ENCODE measurements around the gene MXI1.

MXI1 gene

GRCh38 chr10:110207011-110207804 is at the start of gene MXI1:
TSS of gene MXI1 (plus strand) at chr10:110207605. CDS start at chr10:110207809, 204 bp downstream.
- FAIRE-seq, result no peak

- no peak for FAIRE-seq
These were observed 49.1 kb upstream of the MXI1 start for GRCh38 chr10:110158051-110159005.

- FAIRE-seq, result no peak
These were observed 47.3 kb upstream of the MXI1 start for GRCh38 chr10:110160081-110160480.

- no peak for FAIRE-seq
These were observed 46.9 kb upstream of the MXI1 start for GRCh38 chr10:110160522-110160921.

GRCh38 chr10:110162741-110163145 is 44.7 kb upstream of the MXI1 start:
- no peak for FAIRE-seq

GRCh38 chr10:110163192-110163773 is 44.1 kb upstream of the MXI1 start:
- FAIRE-seq, result no peak

GRCh38 chr10:110163841-110164240 is 43.6 kb upstream of the MXI1 start:
- no peak for FAIRE-seq

GRCh38 chr10:110165239-110165638 is 42.2 kb upstream of the MXI1 start:
- no peak for FAIRE-seq

- no peak for FAIRE-seq
These were observed 40.3 kb upstream of the MXI1 start for GRCh38 chr10:110167149-110167548.

GRCh38 chr10:110168601-110169481 is 38.6 kb upstream of the MXI1 start:
- no peak for FAIRE-seq

GRCh38 chr10:110169586-110169985 is 37.8 kb upstream of the MXI1 start:
- no peak for FAIRE-seq

- no peak for FAIRE-seq
These were observed 37.0 kb upstream of the MXI1 start for GRCh38 chr10:110170142-110170971.

- FAIRE-seq, result no peak
These were observed 36.4 kb upstream of the MXI1 start for GRCh38 chr10:110171032-110171431.

- FAIRE-seq, result no peak
These were observed 35.2 kb upstream of the MXI1 start for GRCh38 chr10:110172155-110172554.

GRCh38 chr10:110174201-110174600 is 33.2 kb upstream of the MXI1 start:
- FAIRE-seq, result no peak

- FAIRE-seq, result no peak
These were observed 32.6 kb upstream of the MXI1 start for GRCh38 chr10:110174816-110175215.

GRCh38 chr10:110175406-110175805 is 32.0 kb upstream of the MXI1 start:
- FAIRE-seq, result no peak

- no peak for FAIRE-seq
These were observed 31.0 kb upstream of the MXI1 start for GRCh38 chr10:110176141-110177030.

GRCh38 chr10:110179220-110179619 is 28.2 kb upstream of the MXI1 start:
- no peak for FAIRE-seq

- FAIRE-seq, result no peak
These were observed 26.0 kb upstream of the MXI1 start for GRCh38 chr10:110181451-110181850.
